MG63 (cell line): ENCODE data around the gene TAS2R8. TPM values are rescaled to one million over a fixed set of nuclear protein-coding genes. Genes with fewer than 3 reads are reported as not detected.

Experiments
- DNase-seq: peaks from one replicate; pipeline ENCODE4 v3.0.0-alpha.2; 2020
- H3K27me3 ChIP-seq: fragments of 250-450 bp; sonication (Bioruptor Pico); 2 replicates; pipeline ENCODE4 v1.5.1; 2020; ENCODE audit warnings: mild to moderate bottlenecking, moderate library complexity
- H3K36me3 ChIP-seq: fragments of 250-450 bp; sonication (Bioruptor Pico); 2 replicates; pipeline ENCODE4 v1.5.1; 2020; ENCODE audit warnings: mild to moderate bottlenecking, moderate library complexity
- H3K4me3 ChIP-seq: fragments of 250-450 bp; sonication (Bioruptor Pico); 2 replicates; pipeline ENCODE4 v1.5.1; 2020; ENCODE audit warnings: mild to moderate bottlenecking, moderate library complexity
- H3K9me3 ChIP-seq: fragments of 250-450 bp; sonication (Bioruptor Pico); 2 replicates; pipeline ENCODE4 v1.5.1; 2020; ENCODE audit warnings: mild to moderate bottlenecking, moderate library complexity
- total RNA-seq: library from RNA; depleted of rRNA; stranded (reverse); fragments of >200 nt; shearing (Covaris generic); gene quantifications from 2 replicates; pipeline ENCODE4 v1.2.3, GENCODE V29; 2014; ENCODE audit warnings: low replicate concordance; rRNA removed

TAS2R8 gene
- total RNA-seq, 1 experiment from 2014 or later: not detected

GRCh38 chr12:10783252-10783651 lies 23.8 kb downstream of the TAS2R8 start:
- H3K36me3 ChIP-seq: no peaks in the 10 kb centered on the region
- no peaks in the 10 kb centered on the region; the same call in 1 of the 2 replicates for H3K27me3 ChIP-seq
- no peak for DNase-seq
- H3K9me3 ChIP-seq: no peaks in the 10 kb centered on the region
- H3K4me3 ChIP-seq: no peak overlapping the region

DNA sequence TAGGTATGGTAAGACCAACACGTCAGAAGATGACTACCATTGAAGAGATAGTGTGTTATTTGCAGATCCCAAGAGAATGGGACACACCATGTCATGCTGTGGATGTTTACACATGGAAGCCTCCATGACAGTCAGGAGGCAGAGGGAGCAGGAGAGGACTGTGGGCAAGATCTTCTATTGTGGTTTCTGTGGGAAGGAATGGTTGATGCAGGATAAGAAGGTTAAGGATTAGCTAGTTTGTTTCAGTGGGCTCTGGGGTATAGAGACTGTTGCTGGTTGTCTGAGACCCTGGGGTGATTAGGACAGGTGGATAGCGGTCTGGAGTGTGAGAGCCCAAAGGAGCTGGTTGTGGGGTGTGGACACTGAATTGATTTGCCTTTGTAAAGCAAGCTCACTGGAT lies 28.0 kb downstream of the TAS2R8 start:
- Histone ChIP-seq H3K9me3 (no peaks in the 10 kb centered on the region), H3K27me3 (peaks cover 4% of the 10 kb centered on the region), H3K4me3 (no peak overlapping the region), H3K36me3 (no peaks in the 10 kb centered on the region)
- no peak for DNase-seq

DNA sequence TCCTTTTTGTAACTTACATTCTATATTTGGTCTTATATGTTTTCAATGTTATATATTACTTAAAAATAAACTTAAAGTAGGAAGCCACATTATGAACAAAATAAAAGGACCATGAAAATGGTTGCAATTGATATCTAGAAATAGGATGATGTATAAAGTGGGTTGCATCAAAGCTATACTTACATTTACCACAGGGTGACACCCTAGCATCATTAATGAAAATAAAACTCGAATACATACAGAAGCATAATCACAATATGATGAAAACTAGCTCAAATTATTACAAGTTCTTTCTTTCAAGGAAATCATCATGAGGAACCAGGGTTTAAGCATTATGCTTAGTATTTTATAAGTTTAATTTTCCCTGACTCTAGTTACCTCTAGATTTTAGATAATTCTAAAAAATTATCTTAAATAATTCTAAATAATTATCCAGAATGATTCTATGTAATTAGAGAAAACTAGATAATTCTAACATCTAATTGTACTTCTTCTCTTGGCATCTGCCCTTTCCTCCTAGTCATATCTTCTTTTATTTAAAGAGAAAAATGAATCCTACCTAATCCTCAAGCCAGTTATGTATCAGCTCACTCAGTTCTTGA lies 35.9 kb downstream of the TAS2R8 start:
- H3K9me3 ChIP-seq: no peaks in the 10 kb centered on the region
- no peak for DNase-seq
- H3K36me3 ChIP-seq: no peaks in the 10 kb centered on the region
- peaks cover 58% of the 10 kb centered on the region for H3K27me3 ChIP-seq
- H3K4me3 ChIP-seq: no peak overlapping the region

- H3K36me3 ChIP-seq: no peaks in the 10 kb centered on the region
- H3K27me3 ChIP-seq: peaks cover 24% of the 10 kb centered on the region
- no peak for DNase-seq
- H3K4me3 ChIP-seq: no peak overlapping the region
- H3K9me3 ChIP-seq: peaks cover 13% of the 10 kb centered on the region
Measured at GRCh38 chr12:10759657-10760056, 47.4 kb downstream of the TAS2R8 start.

DNA sequence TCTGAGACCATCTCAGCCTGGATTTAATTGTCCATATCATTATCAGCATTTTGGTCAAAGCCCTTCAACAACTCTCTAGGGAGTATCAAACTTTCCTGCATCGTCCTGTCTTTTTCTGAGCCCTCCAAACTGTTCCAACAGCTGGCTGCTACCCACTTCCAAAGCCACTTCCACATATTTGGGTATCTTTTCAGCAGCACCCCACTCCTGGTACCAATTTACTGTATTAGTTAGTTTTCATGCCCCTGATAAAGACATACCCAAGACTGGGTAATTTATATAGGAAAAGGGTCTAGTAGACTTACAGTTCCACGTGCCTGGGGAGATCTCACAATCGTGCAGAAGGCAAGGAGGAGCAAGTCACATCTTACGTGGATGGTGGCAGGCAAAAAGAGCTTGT lies 50.9 kb downstream of the TAS2R8 start:
- DNase-seq: no peak
- Histone ChIP-seq H3K4me3 (no peak overlapping the region), H3K36me3 (no peaks in the 10 kb centered on the region), H3K9me3 (peaks cover 13% of the 10 kb centered on the region), H3K27me3 (peaks cover 17% of the 10 kb centered on the region)

Other genes with a start within 250 kb of the TAS2R8 start
- 39.7 and 42.7 TPM in 2 replicates for gene MAGOHB, start 193.7 kb downstream of the TAS2R8 start, total RNA-seq
- gene STYK1, start 133.2 kb downstream of the TAS2R8 start, total RNA-seq: not detected in 2 replicates
- 325 and 352 TPM in 2 replicates for gene YBX3, start 84.0 kb downstream of the TAS2R8 start, total RNA-seq
- gene TAS2R7, start 4.7 kb downstream of the TAS2R8 start, total RNA-seq: not detected in 2 replicates
- gene TAS2R9, start 2.9 kb upstream of the TAS2R8 start, total RNA-seq: not detected in 2 replicates
- not detected in 2 replicates for gene TAS2R10, start 19.1 kb upstream of the TAS2R8 start, total RNA-seq
- not detected in 2 replicates for gene PRR4, start 42.2 kb upstream of the TAS2R8 start, total RNA-seq
- 1.5 and 13.1 TPM in 2 replicates for gene PRH1, start 77.0 kb upstream of the TAS2R8 start, total RNA-seq
- 1.4 TPM in 1 of 2 replicates, not detected in the other for gene TAS2R13, start 102.3 kb upstream of the TAS2R8 start, total RNA-seq
- gene PRH2, start 122.0 kb upstream of the TAS2R8 start, total RNA-seq: not detected in 2 replicates
- 0.12 and 2.6 TPM in 2 replicates for gene TAS2R14, start 132.0 kb upstream of the TAS2R8 start, total RNA-seq
- gene TAS2R50, start 179.6 kb upstream of the TAS2R8 start, total RNA-seq: not detected in 2 replicates
- gene TAS2R20, start 191.0 kb upstream of the TAS2R8 start, total RNA-seq: not detected in 2 replicates
- gene TAS2R19, start 215.3 kb upstream of the TAS2R8 start, total RNA-seq: not detected in 2 replicates
- gene TAS2R31, start 224.1 kb upstream of the TAS2R8 start, total RNA-seq: 1.8 TPM in 1 of 2 replicates, not detected in the other